DMS53 treated with DMSO at 0.1 percent for 48 hours (cell line): Measurements from ENCODE around the gene PTPRN2.
"Not testable (repeated sequence)": the region's sequence is repeated elsewhere in the genome, so short reads cannot be mapped to it uniquely, and the experiment has no call there.

Source experiments
- DNase-seq: peaks from one replicate; lab custom pipeline; 2025; ENCODE audit not compliant: unreplicated experiment; lab: John Stamatoyannopoulos, UW

PTPRN2 gene

DNA sequence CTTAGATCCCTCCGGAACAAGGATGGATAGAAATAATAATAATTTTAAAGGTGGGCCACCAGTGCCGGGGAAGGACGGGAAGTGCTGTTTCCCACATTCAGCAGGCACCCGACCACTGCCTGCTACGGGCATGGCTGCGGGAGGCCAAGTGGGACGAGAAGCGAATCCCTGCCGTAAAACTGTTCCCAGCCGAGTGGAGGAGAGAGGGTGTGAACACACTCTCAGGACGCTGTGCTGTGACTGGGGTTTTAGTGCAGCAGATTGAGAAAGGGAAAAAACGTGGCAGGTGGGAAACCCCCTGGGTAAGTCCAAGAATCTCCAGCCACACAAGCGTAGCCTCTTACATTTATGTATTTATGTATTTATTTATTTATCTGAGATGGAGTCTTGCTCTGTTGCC is 1092.0 kb downstream of the PTPRN2 start:
- DNase-seq: no peak

DNA sequence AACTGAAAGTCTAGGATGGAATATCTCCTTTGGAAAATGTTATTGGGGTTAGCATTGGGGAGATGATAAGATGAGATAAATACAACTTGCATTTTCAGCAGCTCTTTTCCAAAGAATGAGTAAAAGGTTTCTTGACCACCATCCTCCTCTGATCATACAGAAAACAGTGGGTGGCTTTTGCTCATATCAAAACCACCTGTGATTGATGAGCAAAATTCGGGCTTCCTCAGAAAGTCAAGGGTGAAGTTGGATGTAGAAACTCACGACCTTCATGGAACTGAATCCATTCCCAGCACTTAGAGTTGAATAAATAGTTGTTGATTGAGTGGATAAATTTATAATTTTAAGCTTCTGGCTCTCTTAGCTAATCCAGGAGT is 1092.5 kb downstream of the PTPRN2 start:
- DNase-seq: no peak

GRCh38 chr7:157494506-157495176 is 1093.0 kb downstream of the PTPRN2 start:
- DNase-seq: no peak

DNA sequence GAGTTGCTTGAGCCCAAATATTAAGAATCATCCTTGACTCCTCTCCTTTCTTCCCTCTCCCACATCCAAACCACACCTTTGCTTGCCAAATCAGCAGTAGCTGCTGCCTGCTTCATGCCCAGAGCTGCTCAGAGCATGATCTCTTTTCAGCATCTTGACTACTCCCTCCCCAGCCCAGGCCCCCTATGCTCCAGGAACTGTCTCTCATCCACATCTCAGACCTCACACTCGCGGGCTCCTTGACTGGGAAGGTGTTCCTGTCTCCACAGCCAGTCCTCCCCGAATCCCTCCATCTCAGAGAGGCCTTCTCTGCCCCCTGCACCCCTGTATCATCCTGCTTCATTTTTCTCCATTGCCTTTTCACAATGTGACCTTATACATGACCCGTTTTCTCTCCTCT is 1093.8 kb downstream of the PTPRN2 start:
- DNase-seq: no peak

- no peak for DNase-seq
Observed at GRCh38 chr7:157493017-157493416, 1094.6 kb downstream of the PTPRN2 start.

DNA sequence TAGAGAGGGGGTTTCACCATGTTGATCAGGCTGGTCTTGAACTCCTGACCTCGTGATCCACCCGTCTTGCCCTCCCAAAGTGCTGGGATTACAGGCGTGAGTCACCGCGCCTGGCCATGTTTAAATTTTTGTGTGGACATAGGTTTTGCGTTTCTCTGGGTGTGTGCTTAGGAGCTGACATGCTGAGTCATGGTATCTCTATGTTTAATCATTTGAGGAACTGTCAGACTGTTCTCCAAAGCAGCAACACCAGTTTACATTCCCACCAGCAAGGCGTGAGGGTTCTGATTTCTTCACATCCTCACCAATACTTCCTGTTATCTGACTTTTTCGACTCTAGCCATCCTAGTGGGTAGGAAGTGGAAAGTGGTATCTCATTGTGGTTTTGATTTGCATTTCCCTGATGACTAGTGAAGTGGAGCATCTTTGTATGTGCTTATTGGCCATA is 1097.1 kb downstream of the PTPRN2 start:
- peak; percentile 48 for DNase-seq

GRCh38 chr7:157489870-157490269 is 1097.8 kb downstream of the PTPRN2 start:
- DNase-seq: not testable (repeated sequence)
